Astrocyte (in vitro differentiated cells and primary cell): ENCODE results near the gene NYNRIN. TPM values are rescaled to one million over a fixed set of nuclear protein-coding genes. Genes with fewer than 3 reads are reported as not detected.

Experiments used
- DNase-seq: peaks from one replicate; pipeline ENCODE4 v3.0.0-alpha.2; 2010; ENCODE audit warnings: low read depth
- FAIRE-seq: peaks from 2 replicates; lab custom pipeline; 2011; peaks lifted over from hg19 to GRCh38; lab: Jason Lieb, UNC
- H2AFZ ChIP-seq: 2 replicates; pipeline ENCODE4 v1.6.0; 2012; ENCODE audit warnings: low read depth, low read length, inconsistent platforms
- H3K27ac ChIP-seq: 2 replicates; pipeline ENCODE4 v1.5.1; 2011; ENCODE audit warnings: low read depth, low read length, inconsistent platforms
- H3K27me3 ChIP-seq: 2 replicates; pipeline ENCODE4 v1.6.0; 2011; ENCODE audit warnings: low read length, inconsistent platforms; ENCODE audit not compliant: insufficient read depth
- H3K36me3 ChIP-seq: 2 replicates; pipeline ENCODE4 v1.5.1; 2011; ENCODE audit warnings: low read length, inconsistent platforms; ENCODE audit not compliant: insufficient read depth
- H3K4me1 ChIP-seq: 2 replicates; pipeline ENCODE4 v1.5.1; 2011; ENCODE audit warnings: low read length, inconsistent platforms; ENCODE audit not compliant: insufficient read depth
- H3K4me2 ChIP-seq: 2 replicates; pipeline ENCODE4 v1.6.0; 2012; ENCODE audit warnings: low read length, inconsistent platforms
- H3K4me3 ChIP-seq: 2 replicates; pipeline ENCODE4 v1.5.1; 2011; ENCODE audit warnings: low read depth, mild to moderate bottlenecking, low read length, inconsistent platforms; ENCODE audit not compliant: insufficient read depth
- H3K79me2 ChIP-seq: 2 replicates; pipeline ENCODE4 v1.6.0; 2012; ENCODE audit warnings: mild to moderate bottlenecking, low read length, inconsistent platforms; ENCODE audit not compliant: insufficient read depth
- H3K9ac ChIP-seq: 2 replicates; pipeline ENCODE4 v1.6.0; 2012; ENCODE audit warnings: mild to moderate bottlenecking, low read length, inconsistent platforms
- H3K9me3 ChIP-seq: 2 replicates; pipeline ENCODE4 v1.5.1; 2012; ENCODE audit warnings: low read depth, mild to moderate bottlenecking, low read length, inconsistent platforms; ENCODE audit not compliant: insufficient read depth
- H4K20me1 ChIP-seq: 2 replicates; pipeline ENCODE4 v1.6.0; 2012; ENCODE audit warnings: low read length, inconsistent platforms; ENCODE audit not compliant: insufficient read depth
- H3K27ac Mint-ChIP-seq: one replicate; pipeline ENCODE4 v1.8.0; 2021; ENCODE audit warnings: mild to moderate bottlenecking, mixed read lengths; ENCODE audit not compliant: unreplicated experiment
- H3K27me3 Mint-ChIP-seq: one replicate; pipeline ENCODE4 v1.8.0; 2021; ENCODE audit warnings: low read depth, mixed read lengths; ENCODE audit not compliant: unreplicated experiment
- H3K36me3 Mint-ChIP-seq: one replicate; pipeline ENCODE4 v1.8.0; 2021; ENCODE audit warnings: low read depth, mixed read lengths; ENCODE audit not compliant: unreplicated experiment
- H3K4me1 Mint-ChIP-seq: one replicate; pipeline ENCODE4 v1.8.0; 2021; ENCODE audit warnings: low read depth, mixed read lengths; ENCODE audit not compliant: unreplicated experiment
- H3K4me3 Mint-ChIP-seq: one replicate; pipeline ENCODE4 v1.8.0; 2021; ENCODE audit warnings: mild to moderate bottlenecking, moderate library complexity, mixed read lengths; ENCODE audit not compliant: unreplicated experiment
- H3K9me3 Mint-ChIP-seq: one replicate; pipeline ENCODE4 v1.8.0; 2021; ENCODE audit warnings: mild to moderate bottlenecking, mixed read lengths; ENCODE audit not compliant: unreplicated experiment
- EZH2 ChIP-seq: IDR thresholded peaks from 2 replicates; pipeline ENCODE4 v1.6.1; 2012; ENCODE audit warnings: mild to moderate bottlenecking, low read length, inconsistent platforms; ENCODE audit not compliant: insufficient read depth
- total RNA-seq: library from RNA; stranded (reverse); gene quantifications from 2 replicates; pipeline ENCODE4 v1.2.1, GENCODE V29; 2021
- TF ChIP-seq, protein P1 (sequence below): IDR thresholded peaks from 2 replicates; pipeline ENCODE4 v1.5.1; 2011; ENCODE audit warnings: low read depth, mild to moderate bottlenecking, inconsistent platforms, low read length, moderate library complexity; ENCODE audit not compliant: insufficient read depth

The NYNRIN gene
- total RNA-seq, 1 donor from 2014 or later, result 25.4 TPM

- FAIRE-seq (no peak), DNase-seq (peak; percentile 89)
- peak within 1 kb of the TSS; percentile 92 for H3K27ac ChIP-seq
- H3K36me3 ChIP-seq, result peaks cover 14% of the 10 kb centered on the region
- H3K36me3 Mint-ChIP-seq, result no peaks in the 10 kb centered on the region
- peak within 1 kb of the TSS; percentile 93 for H3K27ac Mint-ChIP-seq
- peak within 1 kb of the TSS; percentile 89 for H3K4me3 Mint-ChIP-seq
- H3K9ac ChIP-seq, result peak within 1 kb of the TSS; percentile 96
- H3K27me3 ChIP-seq, result no peaks in the 10 kb centered on the region
- H3K4me3 ChIP-seq, result peak within 1 kb of the TSS; percentile 83
- no peaks in the 10 kb centered on the region for H3K9me3 ChIP-seq
- no peaks in the 10 kb centered on the region for H3K9me3 Mint-ChIP-seq
- peaks cover 2% of the 10 kb centered on the region for H3K27me3 Mint-ChIP-seq
- H2AFZ ChIP-seq, result peak within 1 kb of the TSS; percentile 90
- peaks cover 31% of the 10 kb centered on the region for H3K4me1 ChIP-seq
- peaks cover 31% of the 10 kb centered on the region for H4K20me1 ChIP-seq
- peaks cover 28% of the 10 kb centered on the region for H3K4me1 Mint-ChIP-seq
- H3K79me2 ChIP-seq, result peaks cover 31% of the 10 kb centered on the region
- TF ChIP-seq, protein P1, sequence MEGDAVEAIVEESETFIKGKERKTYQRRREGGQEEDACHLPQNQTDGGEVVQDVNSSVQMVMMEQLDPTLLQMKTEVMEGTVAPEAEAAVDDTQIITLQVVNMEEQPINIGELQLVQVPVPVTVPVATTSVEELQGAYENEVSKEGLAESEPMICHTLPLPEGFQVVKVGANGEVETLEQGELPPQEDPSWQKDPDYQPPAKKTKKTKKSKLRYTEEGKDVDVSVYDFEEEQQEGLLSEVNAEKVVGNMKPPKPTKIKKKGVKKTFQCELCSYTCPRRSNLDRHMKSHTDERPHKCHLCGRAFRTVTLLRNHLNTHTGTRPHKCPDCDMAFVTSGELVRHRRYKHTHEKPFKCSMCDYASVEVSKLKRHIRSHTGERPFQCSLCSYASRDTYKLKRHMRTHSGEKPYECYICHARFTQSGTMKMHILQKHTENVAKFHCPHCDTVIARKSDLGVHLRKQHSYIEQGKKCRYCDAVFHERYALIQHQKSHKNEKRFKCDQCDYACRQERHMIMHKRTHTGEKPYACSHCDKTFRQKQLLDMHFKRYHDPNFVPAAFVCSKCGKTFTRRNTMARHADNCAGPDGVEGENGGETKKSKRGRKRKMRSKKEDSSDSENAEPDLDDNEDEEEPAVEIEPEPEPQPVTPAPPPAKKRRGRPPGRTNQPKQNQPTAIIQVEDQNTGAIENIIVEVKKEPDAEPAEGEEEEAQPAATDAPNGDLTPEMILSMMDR, result no peak
- no peak for TF ChIP-seq EZH2
- H3K4me2 ChIP-seq, result peak within 1 kb of the TSS; percentile 96
Measured at GRCh38 chr14:24429395-24430142, 30.8 kb downstream of the NYNRIN start, which contains the start of the genes CBLN3 and KHNYN. Gene CBLN3, minus strand, starts transcription at chr14:24429668. Its CDS starts 614 bp downstream, at chr14:24429054. Gene KHNYN, plus strand, starts transcription at chr14:24429954. Its CDS starts 777 bp downstream, at chr14:24430731.

GRCh38 chr14:24430143-24430681, 31.4 kb downstream of the NYNRIN start:
- Histone ChIP-seq H3K9ac (peak overlapping the region; percentile 96), H2AFZ (peak overlapping the region; percentile 36), H3K4me3 (peak overlapping the region; percentile 83), H3K79me2 (peaks cover 31% of the 10 kb centered on the region), H3K4me1 (peaks cover 31% of the 10 kb centered on the region), H4K20me1 (peaks cover 37% of the 10 kb centered on the region), H3K4me2 (peak overlapping the region; percentile 96), H3K9me3 (no peaks in the 10 kb centered on the region), H3K36me3 (peaks cover 18% of the 10 kb centered on the region), H3K27me3 (no peaks in the 10 kb centered on the region), H3K27ac (peak overlapping the region; percentile 92)
- H3K4me1 Mint-ChIP-seq, result peaks cover 26% of the 10 kb centered on the region
- peaks cover 2% of the 10 kb centered on the region for H3K27me3 Mint-ChIP-seq
- DNase-seq (peak; percentile 49), FAIRE-seq (no peak)
- H3K4me3 Mint-ChIP-seq, result peak overlapping the region; percentile 89
- H3K9me3 Mint-ChIP-seq, result no peaks in the 10 kb centered on the region
- no peak for TF ChIP-seq EZH2
- TF ChIP-seq, protein P1, result no peak
- peak overlapping the region; percentile 78 for H3K27ac Mint-ChIP-seq
- H3K36me3 Mint-ChIP-seq, result no peaks in the 10 kb centered on the region
